Peyer's patch (tissue), 4 donors: ENCODE data around the gene CDH2. TPM values are rescaled to one million over a fixed set of nuclear protein-coding genes. Genes with fewer than 3 reads are reported as not detected.

ENCODE experiments used
- DNase-seq, 3 donors: peaks; one replicate each; pipeline ENCODE4 v3.0.0-alpha.2; 2017 to 2019
- H3K27ac ChIP-seq, 4 donors: fragments of 200-600 bp; sonication (generic); one replicate each; pipeline ENCODE4 v1.5.1; 2016 to 2019
- H3K27me3 ChIP-seq, 2 donors: fragments of 200-600 bp; sonication (generic); one replicate each; pipeline ENCODE4 v1.5.1; 2019
- H3K36me3 ChIP-seq, 3 donors: fragments of 200-600 bp; sonication (generic); one replicate each; pipeline ENCODE4 v1.5.1; 2016 to 2019
- H3K4me1 ChIP-seq, 4 donors: fragments of 200-600 bp; sonication (generic); one replicate each; pipeline ENCODE4 v1.5.1; 2016 to 2019
- H3K4me3 ChIP-seq, 4 donors: fragments of 200-600 bp; sonication (generic); 1 replicate in 3 of 4; 2 replicates in 1 of 4; pipeline ENCODE4 v1.5.1; 2016 to 2019; ENCODE audit warnings: mild to moderate bottlenecking in 1 of 4
- H3K9me3 ChIP-seq, 4 donors: fragments of 200-600 bp; sonication (generic); one replicate each; pipeline ENCODE4 v1.5.1; 2016 to 2019; ENCODE audit warnings: mild to moderate bottlenecking in 1 of 4
- POLR2A ChIP-seq, 2 donors: fragments of 450-650 bp; IDR thresholded peaks; one replicate each; pipeline ENCODE4 v1.5.1; 2017; ENCODE audit warnings: antibody characterized with exemption in 2 of 2, mild to moderate bottlenecking in 2 of 2, moderate library complexity in 2 of 2
- total RNA-seq, 4 donors: library from RNA; depleted of rRNA; stranded (reverse); fragments of >200 nt; gene quantifications; one replicate each; pipeline ENCODE4 v1.1.0, GENCODE V29; 2016
- TF ChIP-seq, protein P1 (sequence below), 6 experiments: fragments of 450-650 bp in 4 of 6; fragments of 200-600 bp in 2 of 6; sonication (generic) in 1 of 6; IDR thresholded peaks; one replicate each; pipeline ENCODE4 v1.5.1; 2017 to 2019; ENCODE audit warnings: antibody characterized with exemption in 6 of 6, mild to moderate bottlenecking in 3 of 6, moderate library complexity in 1 of 6

Gene CDH2
- total RNA-seq, 4 donors from 2014 or later = 0.66 to 1.3 TPM; not detected in 2

DNA sequence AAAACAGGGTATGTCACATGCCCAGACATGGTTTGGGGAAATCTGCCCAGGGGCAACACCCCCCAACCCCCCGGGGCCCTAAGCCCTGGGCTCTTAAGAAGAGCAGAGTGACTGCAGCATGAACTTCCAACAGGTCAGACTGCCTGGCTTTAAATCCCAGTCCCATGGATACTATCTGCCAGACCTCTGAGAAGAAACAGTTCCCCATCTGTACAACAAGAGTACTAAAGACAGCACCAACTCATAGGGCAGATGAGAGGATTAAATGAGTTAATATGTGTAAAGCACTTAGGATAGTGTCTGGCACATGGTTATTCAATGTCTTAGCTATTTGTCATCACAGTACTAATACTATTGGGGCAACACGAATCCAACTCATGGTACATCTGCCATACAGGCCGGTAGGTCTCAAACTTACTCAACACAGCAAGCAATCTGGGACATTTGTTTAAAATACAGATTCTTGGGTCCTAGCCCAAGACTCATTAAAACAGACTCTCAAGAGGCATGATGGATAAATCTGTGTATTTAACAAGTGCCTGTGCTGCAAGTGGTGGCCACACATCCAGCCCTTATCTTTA is 23.4 kb downstream of the CDH2 start:
- no peaks in the 10 kb centered on the region for H3K4me1 ChIP-seq
- no peak overlapping the region for H3K4me3 ChIP-seq
- TF ChIP-seq POLR2A (IDR thresholded peaks at IDR 0.05) = no peak
- TF ChIP-seq, protein P1, sequence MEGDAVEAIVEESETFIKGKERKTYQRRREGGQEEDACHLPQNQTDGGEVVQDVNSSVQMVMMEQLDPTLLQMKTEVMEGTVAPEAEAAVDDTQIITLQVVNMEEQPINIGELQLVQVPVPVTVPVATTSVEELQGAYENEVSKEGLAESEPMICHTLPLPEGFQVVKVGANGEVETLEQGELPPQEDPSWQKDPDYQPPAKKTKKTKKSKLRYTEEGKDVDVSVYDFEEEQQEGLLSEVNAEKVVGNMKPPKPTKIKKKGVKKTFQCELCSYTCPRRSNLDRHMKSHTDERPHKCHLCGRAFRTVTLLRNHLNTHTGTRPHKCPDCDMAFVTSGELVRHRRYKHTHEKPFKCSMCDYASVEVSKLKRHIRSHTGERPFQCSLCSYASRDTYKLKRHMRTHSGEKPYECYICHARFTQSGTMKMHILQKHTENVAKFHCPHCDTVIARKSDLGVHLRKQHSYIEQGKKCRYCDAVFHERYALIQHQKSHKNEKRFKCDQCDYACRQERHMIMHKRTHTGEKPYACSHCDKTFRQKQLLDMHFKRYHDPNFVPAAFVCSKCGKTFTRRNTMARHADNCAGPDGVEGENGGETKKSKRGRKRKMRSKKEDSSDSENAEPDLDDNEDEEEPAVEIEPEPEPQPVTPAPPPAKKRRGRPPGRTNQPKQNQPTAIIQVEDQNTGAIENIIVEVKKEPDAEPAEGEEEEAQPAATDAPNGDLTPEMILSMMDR (IDR thresholded peaks at IDR 0.05) = no peak
- no peaks in the 10 kb centered on the region for H3K36me3 ChIP-seq
- no peak for DNase-seq
- H3K27ac ChIP-seq = no peak overlapping the region
- H3K27me3 ChIP-seq = no peaks in the 10 kb centered on the region
- H3K9me3 ChIP-seq = no peaks in the 10 kb centered on the region

DNA sequence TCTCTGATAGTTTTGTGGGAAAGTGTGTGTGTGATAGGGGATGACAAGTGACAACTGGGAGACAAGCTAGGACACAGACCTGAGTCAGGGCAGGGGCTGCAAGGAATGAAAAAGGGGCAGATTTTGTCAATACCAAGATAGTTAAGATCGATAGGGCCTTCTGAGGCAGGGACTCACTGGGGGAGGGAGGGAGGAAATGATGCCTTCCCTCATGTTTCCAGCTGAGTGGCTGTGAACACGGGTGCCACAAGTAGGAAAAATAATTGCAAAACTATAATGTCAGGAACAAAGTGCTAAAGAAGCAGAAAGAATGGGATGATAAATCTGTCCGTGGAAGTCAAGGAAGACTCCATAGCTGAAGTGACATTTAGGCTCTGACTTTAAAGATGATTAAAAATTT is 24.2 kb downstream of the CDH2 start:
- no peak overlapping the region for H3K4me3 ChIP-seq
- TF ChIP-seq POLR2A (IDR thresholded peaks at IDR 0.05) = no peak
- TF ChIP-seq, protein P1 (IDR thresholded peaks at IDR 0.05) = no peak
- DNase-seq = no peak
- H3K27me3 ChIP-seq = no peaks in the 10 kb centered on the region
- no peaks in the 10 kb centered on the region for H3K36me3 ChIP-seq
- H3K4me1 ChIP-seq = no peaks in the 10 kb centered on the region
- no peaks in the 10 kb centered on the region for H3K9me3 ChIP-seq
- H3K27ac ChIP-seq = no peak overlapping the region

DNA sequence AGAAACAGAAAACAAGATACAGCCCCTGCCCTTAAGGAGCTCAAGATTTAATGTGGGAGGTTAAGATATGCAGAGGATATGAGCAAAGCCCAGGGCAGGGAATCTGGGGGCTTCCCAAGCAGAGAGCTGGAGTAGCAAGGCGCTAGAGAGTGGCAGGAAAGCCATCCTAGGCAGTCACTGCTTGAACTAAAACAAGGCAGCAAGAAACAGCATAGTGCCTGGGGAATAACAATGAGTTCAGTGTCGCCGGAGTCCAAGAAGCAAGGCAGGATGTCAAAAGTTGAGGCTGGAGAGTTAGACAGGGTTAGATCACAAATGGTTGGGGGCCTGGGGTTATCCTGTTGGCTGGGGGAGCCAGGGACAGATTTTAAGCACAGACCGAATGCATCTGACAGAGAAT is 24.6 kb downstream of the CDH2 start:
- Histone ChIP-seq H3K9me3 (no peaks in the 10 kb centered on the region), H3K4me1 (no peaks in the 10 kb centered on the region), H3K4me3 (no peak overlapping the region), H3K36me3 (no peaks in the 10 kb centered on the region), H3K27ac (no peak overlapping the region), H3K27me3 (no peaks in the 10 kb centered on the region)
- TF ChIP-seq POLR2A (IDR thresholded peaks at IDR 0.05) = no peak
- TF ChIP-seq, protein P1 (IDR thresholded peaks at IDR 0.05) = no peak
- no peak for DNase-seq

DNA sequence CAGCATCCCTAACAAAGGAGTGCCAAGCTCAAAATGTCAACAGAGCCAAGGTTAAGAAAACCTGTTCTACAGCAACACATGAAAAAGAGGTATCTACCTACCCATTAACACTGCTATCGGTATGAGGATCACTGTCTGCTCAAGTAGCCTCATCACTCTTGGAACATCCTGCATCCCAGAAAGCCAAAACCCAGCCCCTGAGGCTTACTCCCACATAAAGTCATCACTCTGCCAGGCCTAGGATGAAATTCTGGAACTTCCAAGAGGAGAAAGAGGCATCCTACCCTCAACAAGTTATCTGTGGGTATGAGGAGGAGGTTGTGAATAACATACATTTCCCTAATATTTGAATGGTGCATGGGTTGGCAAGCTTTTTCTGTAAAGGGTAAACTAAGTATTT is 25.5 kb downstream of the CDH2 start:
- TF ChIP-seq, protein P1 (IDR thresholded peaks at IDR 0.05) = no peak
- TF ChIP-seq POLR2A (IDR thresholded peaks at IDR 0.05) = no peak
- no peaks in the 10 kb centered on the region for H3K36me3 ChIP-seq
- no peak overlapping the region for H3K27ac ChIP-seq
- no peak for DNase-seq
- H3K4me3 ChIP-seq = no peak overlapping the region
- no peaks in the 10 kb centered on the region for H3K27me3 ChIP-seq
- H3K9me3 ChIP-seq = no peaks in the 10 kb centered on the region
- no peaks in the 10 kb centered on the region for H3K4me1 ChIP-seq

DNA sequence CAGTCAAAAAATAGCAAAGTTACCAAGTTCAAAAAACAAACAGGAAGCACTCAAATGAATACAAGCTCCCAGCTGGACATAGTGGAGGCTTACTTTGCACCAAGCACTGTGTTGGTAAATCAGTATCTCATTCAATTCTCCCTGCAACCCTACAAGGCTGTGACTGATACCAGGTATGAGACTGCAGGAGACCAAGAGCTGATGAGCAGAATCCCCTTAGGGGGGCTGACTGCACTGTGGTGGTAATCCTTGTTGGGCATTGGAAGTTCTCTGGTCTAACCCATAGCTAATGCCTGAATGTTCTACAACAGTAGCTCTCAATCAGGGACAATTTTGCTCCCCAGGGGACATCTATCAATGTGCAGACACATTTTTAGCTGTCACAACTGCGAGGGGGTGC is 26.0 kb downstream of the CDH2 start:
- H3K4me1 ChIP-seq = no peaks in the 10 kb centered on the region
- no peak for DNase-seq
- no peaks in the 10 kb centered on the region for H3K9me3 ChIP-seq
- no peaks in the 10 kb centered on the region for H3K27me3 ChIP-seq
- H3K4me3 ChIP-seq = no peak overlapping the region
- no peaks in the 10 kb centered on the region for H3K36me3 ChIP-seq
- TF ChIP-seq, protein P1 (IDR thresholded peaks at IDR 0.05) = no peak
- TF ChIP-seq POLR2A (IDR thresholded peaks at IDR 0.05) = no peak
- no peak overlapping the region for H3K27ac ChIP-seq
